HepG2 (cell line): Measurements from ENCODE around the gene SCN4B. TPM values are rescaled to one million over a fixed set of nuclear protein-coding genes. Genes with fewer than 3 reads are reported as not detected.

ENCODE experiments used
- ELF1 ChIP-seq: sonication (generic); formaldehyde crosslinking; IDR thresholded peaks from 2 replicates; pipeline ENCODE4 v1.4.0; 2020; ENCODE audit warnings: missing genetic modification reagents
- FOSL2 ChIP-seq: sonication (generic); formaldehyde crosslinking; IDR thresholded peaks from 2 replicates; pipeline ENCODE4 v1.4.0; 2020; ENCODE audit warnings: missing genetic modification reagents
- HDAC2 ChIP-seq: sonication (generic); formaldehyde crosslinking; IDR thresholded peaks from 2 replicates; pipeline ENCODE4 v1.4.0; 2020; ENCODE audit warnings: missing genetic modification reagents
- KDM5A ChIP-seq: fragments of 200-600 bp; sonication (generic); IDR thresholded peaks from 2 replicates; pipeline ENCODE4 v1.7.0; 2018; ENCODE audit warnings: antibody characterized with exemption, mild to moderate bottlenecking, low read length, borderline replicate concordance
- KDM5B ChIP-seq: sonication (generic); formaldehyde crosslinking; IDR thresholded peaks from 2 replicates; pipeline ENCODE4 v1.4.0; 2020; ENCODE audit warnings: missing genetic modification reagents, mild to moderate bottlenecking, borderline replicate concordance
- KLF13 ChIP-seq: sonication (generic); formaldehyde crosslinking; IDR thresholded peaks from 2 replicates; pipeline ENCODE4 v1.4.0; 2020; ENCODE audit warnings: mild to moderate bottlenecking, missing genetic modification reagents
- PHB2 ChIP-seq: fragments of 450-650 bp; IDR thresholded peaks from 2 replicates; pipeline ENCODE4 v1.6.1; 2018; ENCODE audit not compliant: partially characterized antibody
- PHF20 ChIP-seq: sonication (generic); formaldehyde crosslinking; IDR thresholded peaks from 2 replicates; pipeline ENCODE4 v1.5.0; 2020; ENCODE audit warnings: mild to moderate bottlenecking, missing genetic modification reagents
- RNF2 ChIP-seq: fragments of 450-650 bp; conservative IDR thresholded peaks from 2 replicates; pipeline ENCODE4 v1.6.1; 2016; ENCODE audit warnings: low read depth
- SIN3A ChIP-seq: IDR thresholded peaks from 2 replicates; pipeline ENCODE4 v1.6.1; 2011; ENCODE audit warnings: low read depth, mild to moderate bottlenecking, control low read depth, low read length, borderline replicate concordance
- SP1 ChIP-seq, 2 experiments: fragments of 450-650 bp in 1 of 2; sonication (generic) in 1 of 2; formaldehyde crosslinking in 1 of 2; IDR thresholded peaks; 2 replicates each; pipeline versions ENCODE4 v1.4.0 to v1.6.1; 2016 to 2020; ENCODE audit warnings: missing genetic modification reagents in 1 of 2
- TGIF2 ChIP-seq: IDR thresholded peaks from 2 replicates; pipeline ENCODE4 v1.6.1; 2016; ENCODE audit warnings: control low read depth, missing compliant biosample characterization
- ZKSCAN5 ChIP-seq: sonication (generic); formaldehyde crosslinking; IDR thresholded peaks from 2 replicates; pipeline ENCODE4 v1.5.1; 2020; ENCODE audit warnings: mild to moderate bottlenecking, missing genetic modification reagents
- ZNF121 ChIP-seq: sonication (generic); formaldehyde crosslinking; IDR thresholded peaks from 2 replicates; pipeline ENCODE4 v1.5.0; 2020; ENCODE audit warnings: mild to moderate bottlenecking, missing genetic modification reagents
- ZNF350 ChIP-seq: sonication (generic); formaldehyde crosslinking; IDR thresholded peaks from 2 replicates; pipeline ENCODE4 v1.4.0; 2020; ENCODE audit warnings: mild to moderate bottlenecking, low read depth, missing genetic modification reagents, borderline replicate concordance
- ZNF547 ChIP-seq: sonication (generic); formaldehyde crosslinking; IDR thresholded peaks from 2 replicates; pipeline ENCODE4 v1.5.1; 2020; ENCODE audit warnings: mild to moderate bottlenecking, missing genetic modification reagents
- ZNF615 ChIP-seq: sonication (generic); formaldehyde crosslinking; IDR thresholded peaks from 2 replicates; pipeline ENCODE4 v1.5.0; 2020; ENCODE audit warnings: mild to moderate bottlenecking, missing genetic modification reagents, borderline replicate concordance
- ZNF839 ChIP-seq: sonication (generic); formaldehyde crosslinking; IDR thresholded peaks from 2 replicates; pipeline ENCODE4 v1.4.0; 2020; ENCODE audit warnings: missing genetic modification reagents, mild to moderate bottlenecking, borderline replicate concordance
- polyA plus RNA-seq, 8 experiments: library from polyadenylated mRNA; depleted of rRNA in 3 of 8; stranded (reverse) in 7 of 8; unstranded in 1 of 8; fragments of >200 nt; fragmentation: Illumina TruSeq in 4 of 8; extraction: Trizol in 4 of 8; gene quantifications; 2 replicates each; pipeline versions ENCODE4 v1.2.1 to v1.2.3, GENCODE V29; 2011 to 2016; ENCODE audit warnings: low read depth in 4 of 8, missing spikeins in 1 of 8, mixed read lengths in 1 of 8; ENCODE audit not compliant: insufficient read depth in 1 of 8
- total RNA-seq, 5 experiments: library from RNA; depleted of rRNA; stranded (reverse); fragments of >200 nt; fragmentation: Illumina TruSeq; extraction: Trizol; gene quantifications; 2 replicates each; pipeline ENCODE4 v1.2.3, GENCODE V29; 2016; ENCODE audit warnings: low read depth in 1 of 5
- TF ChIP-seq, protein P1 (sequence below): sonication (generic); formaldehyde crosslinking; IDR thresholded peaks from 2 replicates; pipeline ENCODE4 v1.5.1; 2020; ENCODE audit warnings: missing genetic modification reagents, mild to moderate bottlenecking, borderline replicate concordance
- TF ChIP-seq, protein P2 (sequence below): sonication (generic); formaldehyde crosslinking; IDR thresholded peaks from 2 replicates; pipeline ENCODE4 v1.5.0; 2020; ENCODE audit warnings: missing genetic modification reagents
- TF ChIP-seq, protein P3 (sequence below): sonication (generic); formaldehyde crosslinking; IDR thresholded peaks from 2 replicates; pipeline ENCODE4 v1.5.0; 2020; ENCODE audit warnings: mild to moderate bottlenecking, missing genetic modification reagents
- TF ChIP-seq, protein P4 (sequence below): IDR thresholded peaks from 2 replicates; pipeline ENCODE4 v1.6.1; 2016; ENCODE audit warnings: missing compliant biosample characterization, missing genetic modification reagents, borderline replicate concordance

SCN4B gene
- total and polyA plus RNA-seq, 2 of the 13 experiments (the other 11 are each of a cell fraction or from before 2014, with no cell fraction given): 0.04 to 0.29 TPM

DNA sequence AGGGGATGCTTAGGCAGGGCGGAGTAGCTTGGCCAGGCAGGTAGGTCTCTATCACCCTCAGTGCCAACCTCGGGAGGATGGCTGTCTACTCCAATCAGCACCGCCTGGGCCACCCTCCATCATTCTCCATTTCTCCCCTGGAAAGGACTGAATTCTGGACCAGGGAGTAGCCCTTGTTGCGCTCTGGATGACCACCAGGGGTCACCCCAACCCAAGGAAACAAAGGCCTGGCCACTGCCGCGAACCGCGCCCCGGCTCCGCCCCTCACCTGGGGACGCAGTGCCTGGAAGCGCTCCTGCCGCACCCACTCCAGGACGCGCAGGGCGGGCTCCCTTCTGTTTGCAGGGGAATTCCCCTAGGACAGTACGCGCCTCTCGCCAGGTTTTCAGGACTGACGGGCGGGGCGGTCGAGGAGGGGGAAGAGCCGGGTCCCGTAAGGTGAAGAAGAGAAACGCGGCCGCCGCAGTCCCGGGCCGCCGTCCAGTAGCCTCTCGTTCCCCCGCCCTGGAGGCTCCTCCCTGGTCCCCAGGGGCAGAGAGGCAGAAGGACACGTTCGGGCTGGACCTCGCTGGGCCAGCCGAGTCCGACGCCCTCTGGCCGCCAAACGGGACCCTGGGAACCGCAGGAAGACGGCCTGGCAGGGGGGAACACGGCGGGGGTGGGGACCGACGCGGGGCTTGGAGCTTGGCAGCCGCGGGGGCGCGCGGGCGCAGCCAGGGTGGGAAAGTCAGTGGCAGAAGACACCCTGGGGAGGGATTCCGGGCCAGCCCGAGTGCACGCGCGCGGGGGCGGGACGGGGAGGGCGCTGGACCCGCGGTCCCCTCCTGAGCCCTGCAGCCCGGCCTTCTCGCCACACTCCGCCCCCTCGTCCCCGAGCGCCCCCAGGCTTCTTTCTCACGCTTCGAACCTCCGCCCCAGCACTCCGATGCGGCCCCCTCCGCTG lies 7.1 kb downstream of the SCN4B start (continued):
- TF ChIP-seq ZNF121 (CRISPR knock-in tag) (peak; percentile 41; the same call in 1 of the 2 replicates), ZNF839 (peak; percentile 34; the same call in 1 of the 2 replicates), SIN3A (no peak), ZNF615 (CRISPR knock-in tag) (no peak), HDAC2 (CRISPR knock-in tag) (peak; percentile 38; the same call in 1 of the 2 replicates), PHB2 (no peak), ZNF350 (peak; percentile 66; the same call in 1 of the 2 replicates), FOSL2 (peak; percentile 34), KDM5A (peak; percentile 36; the same call in 1 of the 2 replicates), SP1 (IDR thresholded peaks at IDR 0.05) (no peak), SP1 (CRISPR knock-in tag; IDR thresholded peaks at IDR 0.05) (peak; percentile 52; the same call in 1 of the 2 replicates), ELF1 (CRISPR knock-in tag) (0 out of 2 replicates have a peak, but pooled peaks have one; percentile 13), TGIF2 (CRISPR knock-in tag) (no peak), KLF13 (0 out of 2 replicates have a peak, but pooled peaks have one; percentile 54), RNF2 (peak; percentile 50; the same call in 1 of the 2 replicates), ZKSCAN5 (CRISPR knock-in tag) (no peak), KDM5B (peak; percentile 74), PHF20 (no peak), ZNF547 (0 out of 2 replicates have a peak, but pooled peaks have one; percentile 38)
- TF ChIP-seq, protein P1, sequence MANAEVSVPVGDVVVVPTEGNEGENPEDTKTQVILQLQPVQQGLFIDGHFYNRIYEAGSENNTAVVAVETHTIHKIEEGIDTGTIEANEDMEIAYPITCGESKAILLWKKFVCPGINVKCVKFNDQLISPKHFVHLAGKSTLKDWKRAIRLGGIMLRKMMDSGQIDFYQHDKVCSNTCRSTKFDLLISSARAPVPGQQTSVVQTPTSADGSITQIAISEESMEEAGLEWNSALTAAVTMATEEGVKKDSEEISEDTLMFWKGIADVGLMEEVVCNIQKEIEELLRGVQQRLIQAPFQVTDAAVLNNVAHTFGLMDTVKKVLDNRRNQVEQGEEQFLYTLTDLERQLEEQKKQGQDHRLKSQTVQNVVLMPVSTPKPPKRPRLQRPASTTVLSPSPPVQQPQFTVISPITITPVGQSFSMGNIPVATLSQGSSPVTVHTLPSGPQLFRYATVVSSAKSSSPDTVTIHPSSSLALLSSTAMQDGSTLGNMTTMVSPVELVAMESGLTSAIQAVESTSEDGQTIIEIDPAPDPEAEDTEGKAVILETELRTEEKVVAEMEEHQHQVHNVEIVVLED (CRISPR knock-in tag): peak; percentile 66
- TF ChIP-seq, protein P2, sequence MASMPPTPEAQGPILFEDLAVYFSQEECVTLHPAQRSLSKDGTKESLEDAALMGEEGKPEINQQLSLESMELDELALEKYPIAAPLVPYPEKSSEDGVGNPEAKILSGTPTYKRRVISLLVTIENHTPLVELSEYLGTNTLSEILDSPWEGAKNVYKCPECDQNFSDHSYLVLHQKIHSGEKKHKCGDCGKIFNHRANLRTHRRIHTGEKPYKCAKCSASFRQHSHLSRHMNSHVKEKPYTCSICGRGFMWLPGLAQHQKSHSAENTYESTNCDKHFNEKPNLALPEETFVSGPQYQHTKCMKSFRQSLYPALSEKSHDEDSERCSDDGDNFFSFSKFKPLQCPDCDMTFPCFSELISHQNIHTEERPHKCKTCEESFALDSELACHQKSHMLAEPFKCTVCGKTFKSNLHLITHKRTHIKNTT (CRISPR knock-in tag): no peak
- TF ChIP-seq, protein P3, sequence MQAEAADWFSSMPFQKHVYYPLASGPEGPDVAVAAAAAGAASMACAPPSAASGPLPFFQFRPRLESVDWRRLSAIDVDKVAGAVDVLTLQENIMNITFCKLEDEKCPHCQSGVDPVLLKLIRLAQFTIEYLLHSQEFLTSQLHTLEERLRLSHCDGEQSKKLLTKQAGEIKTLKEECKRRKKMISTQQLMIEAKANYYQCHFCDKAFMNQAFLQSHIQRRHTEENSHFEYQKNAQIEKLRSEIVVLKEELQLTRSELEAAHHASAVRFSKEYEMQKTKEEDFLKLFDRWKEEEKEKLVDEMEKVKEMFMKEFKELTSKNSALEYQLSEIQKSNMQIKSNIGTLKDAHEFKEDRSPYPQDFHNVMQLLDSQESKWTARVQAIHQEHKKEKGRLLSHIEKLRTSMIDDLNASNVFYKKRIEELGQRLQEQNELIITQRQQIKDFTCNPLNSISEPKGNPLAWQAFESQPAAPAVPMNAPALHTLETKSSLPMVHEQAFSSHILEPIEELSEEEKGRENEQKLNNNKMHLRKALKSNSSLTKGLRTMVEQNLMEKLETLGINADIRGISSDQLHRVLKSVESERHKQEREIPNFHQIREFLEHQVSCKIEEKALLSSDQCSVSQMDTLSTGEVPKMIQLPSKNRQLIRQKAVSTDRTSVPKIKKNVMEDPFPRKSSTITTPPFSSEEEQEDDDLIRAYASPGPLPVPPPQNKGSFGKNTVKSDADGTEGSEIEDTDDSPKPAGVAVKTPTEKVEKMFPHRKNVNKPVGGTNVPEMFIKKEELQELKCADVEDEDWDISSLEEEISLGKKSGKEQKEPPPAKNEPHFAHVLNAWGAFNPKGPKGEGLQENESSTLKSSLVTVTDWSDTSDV: no peak
- TF ChIP-seq, protein P4, sequence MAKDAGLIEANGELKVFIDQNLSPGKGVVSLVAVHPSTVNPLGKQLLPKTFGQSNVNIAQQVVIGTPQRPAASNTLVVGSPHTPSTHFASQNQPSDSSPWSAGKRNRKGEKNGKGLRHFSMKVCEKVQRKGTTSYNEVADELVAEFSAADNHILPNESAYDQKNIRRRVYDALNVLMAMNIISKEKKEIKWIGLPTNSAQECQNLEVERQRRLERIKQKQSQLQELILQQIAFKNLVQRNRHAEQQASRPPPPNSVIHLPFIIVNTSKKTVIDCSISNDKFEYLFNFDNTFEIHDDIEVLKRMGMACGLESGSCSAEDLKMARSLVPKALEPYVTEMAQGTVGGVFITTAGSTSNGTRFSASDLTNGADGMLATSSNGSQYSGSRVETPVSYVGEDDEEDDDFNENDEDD (CRISPR knock-in tag): 0 out of 2 replicates have a peak, but pooled peaks have one; percentile 26
